Endothelial cell of umbilical vein (primary cell): ENCODE measurements around the gene WDR90. TPM values are rescaled to one million over a fixed set of nuclear protein-coding genes. Genes with fewer than 3 reads are reported as not detected.
A peak's percentile ranks its signal among the peaks of the same experiment; 100 is the strongest.

Source experiments
- BruUV-seq: library from RNA; stranded (reverse); fragments of 400-500 nt; replicated peaks from 2 replicates; lab custom pipeline; 2021; lab: Mats Ljungman, UMichigan
- CTCF ChIA-PET: fragments of 300-600, 350-600 bp; sonication (Branson Sonifier 250); formaldehyde crosslinking; loops from one replicate; lab custom pipeline; 2021; ENCODE audit warnings: antibody characterized with exemption, inconsistent platforms; lab: Charles Lee
- POLR2A ChIA-PET: fragments of 300-600, 350-600 bp; sonication (Branson Sonifier 250); formaldehyde crosslinking; loops from one replicate; lab custom pipeline; 2021; ENCODE audit warnings: antibody characterized with exemption, inconsistent platforms; lab: Charles Lee
- DNase-seq: peaks from one replicate; pipeline ENCODE4 v3.0.0-alpha.2; 2011; ENCODE audit warnings: low read depth, low spot score
- FAIRE-seq: peaks from 2 replicates; lab custom pipeline; 2011; peaks lifted over from hg19 to GRCh38; lab: Jason Lieb, UNC
- H2AFZ ChIP-seq: 2 replicates; pipeline ENCODE4 v1.6.0; 2012; ENCODE audit warnings: low read depth, low read length, control low read depth, inconsistent platforms
- H3K27ac ChIP-seq: 2 replicates; pipeline ENCODE4 v1.5.1; 2011; ENCODE audit warnings: low read depth, mild to moderate bottlenecking, control low read depth, low read length, moderate library complexity; ENCODE audit not compliant: insufficient read depth
- H3K27me3 ChIP-seq, 2 experiments: 2 replicates each; pipeline versions ENCODE4 v1.6.0 to v1.6.1; 2011; ENCODE audit warnings: low read length in 2 of 2, mixed read lengths in 1 of 2; ENCODE audit not compliant: control insufficient read depth in 2 of 2, insufficient read depth in 2 of 2
- H3K36me3 ChIP-seq, 2 experiments: 2 replicates in 1 of 2; 3 replicates in 1 of 2; pipeline ENCODE4 v1.5.1; 2011; ENCODE audit warnings: low read length in 2 of 2, mild to moderate bottlenecking in 1 of 2, moderate library complexity in 1 of 2; ENCODE audit not compliant: control insufficient read depth in 2 of 2, insufficient read depth in 2 of 2; ENCODE audit errors: extremely low read depth in 1 of 2
- H3K4me1 ChIP-seq: 3 replicates; pipeline ENCODE4 v1.5.1; 2011; ENCODE audit warnings: mild to moderate bottlenecking, low read length; ENCODE audit not compliant: control insufficient read depth, insufficient read depth; ENCODE audit errors: extremely low read depth
- H3K4me2 ChIP-seq: 2 replicates; pipeline ENCODE4 v1.6.1; 2011; ENCODE audit warnings: low read length, control low read depth, mixed read lengths; ENCODE audit not compliant: insufficient read depth
- H3K4me3 ChIP-seq, 3 experiments: fragments of 200-600 bp in 1 of 3; sonication (generic), shearing (Covaris generic) in 1 of 3; replicated peaks in 1 of 3; 2 replicates each; pipeline ENCODE4 v1.5.1; 2011 to 2016; ENCODE audit warnings: control low read depth in 3 of 3, low read length in 3 of 3, mild to moderate bottlenecking in 2 of 3, inconsistent platforms in 1 of 3, low read depth in 1 of 3, moderate library complexity in 1 of 3; ENCODE audit not compliant: insufficient read depth in 1 of 3
- H3K79me2 ChIP-seq: 2 replicates; pipeline ENCODE4 v1.6.0; 2012; ENCODE audit warnings: low read length, inconsistent platforms; ENCODE audit not compliant: control insufficient read depth, insufficient read depth
- H3K9ac ChIP-seq: replicated peaks from 2 replicates; pipeline ENCODE3; 2011; ENCODE audit warnings: low read length, control low read depth; ENCODE audit not compliant: insufficient read depth; ENCODE audit errors: extremely low read depth
- H3K9me1 ChIP-seq: replicated peaks from 3 replicates; pipeline ENCODE4 v1.6.0; 2011; ENCODE audit warnings: mild to moderate bottlenecking, low read length; ENCODE audit not compliant: control insufficient read depth, insufficient read depth; ENCODE audit errors: extremely low read depth
- H3K9me3 ChIP-seq: replicated peaks from 2 replicates; pipeline ENCODE4 v1.5.1; 2012; ENCODE audit warnings: low read length, inconsistent platforms; ENCODE audit not compliant: control insufficient read depth, insufficient read depth
- H4K20me1 ChIP-seq: replicated peaks from 2 replicates; pipeline ENCODE3; 2011; ENCODE audit warnings: mild to moderate bottlenecking, low read length; ENCODE audit not compliant: control insufficient read depth, insufficient read depth; ENCODE audit errors: extremely low read depth
- EZH2 ChIP-seq: IDR thresholded peaks from 2 replicates; pipeline ENCODE4 v1.6.1; 2012; ENCODE audit warnings: borderline replicate concordance, low read depth, mild to moderate bottlenecking, moderate library complexity, low read length, inconsistent platforms; ENCODE audit not compliant: severe bottlenecking
- FOS ChIP-seq: IDR thresholded peaks from 2 replicates; pipeline ENCODE4 v1.6.1; 2011; ENCODE audit warnings: mild to moderate bottlenecking, low read length, moderate library complexity, borderline replicate concordance; ENCODE audit not compliant: insufficient read depth
- GATA2 ChIP-seq: IDR thresholded peaks from 2 replicates; pipeline ENCODE4 v1.7.0; 2011; ENCODE audit warnings: low read depth, mild to moderate bottlenecking, moderate library complexity, mixed read lengths, low read length; ENCODE audit not compliant: insufficient read length, insufficient read depth
- JUN ChIP-seq: IDR thresholded peaks from 2 replicates; pipeline ENCODE4 v1.6.1; 2011; ENCODE audit warnings: borderline replicate concordance, low read depth; ENCODE audit not compliant: insufficient read length, insufficient read depth
- MYC ChIP-seq: IDR thresholded peaks from one replicate; pipeline ENCODE4 v1.6.1; 2011; ENCODE audit warnings: mild to moderate bottlenecking, low read depth, low read length
- POLR2A ChIP-seq: IDR thresholded peaks from 2 replicates; pipeline ENCODE4 v1.6.1; 2012; ENCODE audit warnings: low read depth, mild to moderate bottlenecking, control low read depth, low read length
- POLR2AphosphoS5 ChIP-seq: IDR thresholded peaks from 2 replicates; pipeline ENCODE4 v1.6.1; 2012; ENCODE audit warnings: low read depth, mild to moderate bottlenecking, control low read depth, low read length, moderate library complexity; ENCODE audit not compliant: insufficient read depth
- dilution Hi-C: fragments of 300-500 bp; cut with MboI; formaldehyde crosslinking; loops from one replicate; pipeline ENCODE4 v1.15.0; 2019; ENCODE audit warnings: low sequenced_read_pairs; ENCODE audit not compliant: extremely low pct_ligation_motif_present
- intact Hi-C: fragments of 100-400 bp; cut with micrococcal nuclease; formaldehyde crosslinking; loops from one replicate; pipeline ENCODE4 v1.10.0; 2022
- polyA plus RNA-seq, 4 experiments: library from polyadenylated mRNA; depleted of rRNA in 3 of 4; stranded (reverse) in 3 of 4; unstranded in 1 of 4; fragments of >200 nt; gene quantifications; 2 replicates each; pipeline versions ENCODE4 v1.2.1 to v1.2.3, GENCODE V29; 2011 to 2012; ENCODE audit warnings: missing spikeins in 1 of 4
- total RNA-seq: library from RNA; stranded (reverse); gene quantifications from 2 replicates; pipeline ENCODE4 v1.2.3, GENCODE V29; 2021
- TF ChIP-seq, protein P1 (sequence below), 2 donors: IDR thresholded peaks; 1 replicate in 1 of 2; 2 replicates in 1 of 2; pipeline ENCODE4 v1.5.1; 2011; ENCODE audit warnings: low read length in 2 of 2, mild to moderate bottlenecking in 2 of 2, moderate library complexity in 2 of 2, control low read depth in 1 of 2, inconsistent platforms in 1 of 2, low read depth in 1 of 2; ENCODE audit not compliant: insufficient read depth in 1 of 2; ENCODE audit errors: extremely low read depth in 1 of 2
- TF ChIP-seq, protein P2 (sequence below): IDR thresholded peaks from 2 replicates; pipeline ENCODE4 v1.6.1; 2011; ENCODE audit not compliant: insufficient read depth, insufficient read length

Gene WDR90
- total and polyA plus RNA-seq, 2 donors (not counting 3 experiments of a cell fraction or from before 2014, with no cell fraction given): 22.2 to 51.8 TPM

DNA sequence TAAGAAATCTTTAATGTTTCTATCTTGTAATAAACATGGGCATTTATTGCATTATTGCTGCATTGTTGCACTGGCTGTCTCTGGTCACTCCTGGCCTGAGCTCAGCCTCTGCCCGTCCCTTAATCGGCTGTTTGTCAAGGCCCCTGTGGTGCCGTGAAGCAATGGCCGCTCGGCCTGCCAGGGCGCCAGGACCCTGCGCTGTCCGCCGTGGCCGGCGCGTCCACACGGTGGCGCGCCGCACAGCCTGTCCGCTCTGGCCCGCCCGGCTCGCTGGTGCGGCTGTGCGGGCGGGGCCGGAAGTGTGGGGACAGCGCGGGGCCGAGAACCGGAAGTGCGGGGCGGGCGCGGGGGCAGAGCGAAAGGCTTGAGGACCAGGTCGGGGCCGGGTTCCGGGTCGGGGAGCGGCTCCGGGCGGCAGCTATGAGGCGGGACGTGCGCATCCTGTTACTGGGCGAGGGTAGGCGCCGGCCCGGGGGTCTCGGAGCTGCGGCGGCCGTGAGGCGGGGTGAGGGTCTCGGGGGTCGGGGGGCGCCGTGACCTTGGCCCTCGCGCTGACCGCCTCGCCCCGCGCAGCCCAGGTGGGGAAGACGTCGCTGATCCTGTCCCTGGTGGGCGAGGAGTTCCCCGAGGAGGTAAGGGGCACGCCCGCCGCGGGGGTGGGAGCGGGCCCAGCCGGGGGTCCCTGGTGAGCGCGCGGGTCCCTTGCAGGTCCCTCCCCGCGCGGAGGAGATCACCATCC lies 18.8 kb downstream of the WDR90 start, which contains the start of gene RHOT2:
RHOT2 (plus strand) TSS at position 353 of the 739 bp plus-strand sequence; CDS start at position 421, 68 bp downstream.
- peak; percentile 79 for FAIRE-seq
- H4K20me1 ChIP-seq: no peaks in the 10 kb centered on the region
- H3K9me3 ChIP-seq: no peaks in the 10 kb centered on the region
- peak within 1 kb of the TSS; percentile 59 for H3K4me2 ChIP-seq
- no TSS peak for BruUV-seq
- peak within 1 kb of the TSS; percentile 81 for H3K9ac ChIP-seq
- TF ChIP-seq GATA2: no peak
- peak; percentile 92 for TF ChIP-seq POLR2AphosphoS5
- TF ChIP-seq EZH2: no peak
- no peak for TF ChIP-seq JUN
- TF ChIP-seq, protein P1, sequence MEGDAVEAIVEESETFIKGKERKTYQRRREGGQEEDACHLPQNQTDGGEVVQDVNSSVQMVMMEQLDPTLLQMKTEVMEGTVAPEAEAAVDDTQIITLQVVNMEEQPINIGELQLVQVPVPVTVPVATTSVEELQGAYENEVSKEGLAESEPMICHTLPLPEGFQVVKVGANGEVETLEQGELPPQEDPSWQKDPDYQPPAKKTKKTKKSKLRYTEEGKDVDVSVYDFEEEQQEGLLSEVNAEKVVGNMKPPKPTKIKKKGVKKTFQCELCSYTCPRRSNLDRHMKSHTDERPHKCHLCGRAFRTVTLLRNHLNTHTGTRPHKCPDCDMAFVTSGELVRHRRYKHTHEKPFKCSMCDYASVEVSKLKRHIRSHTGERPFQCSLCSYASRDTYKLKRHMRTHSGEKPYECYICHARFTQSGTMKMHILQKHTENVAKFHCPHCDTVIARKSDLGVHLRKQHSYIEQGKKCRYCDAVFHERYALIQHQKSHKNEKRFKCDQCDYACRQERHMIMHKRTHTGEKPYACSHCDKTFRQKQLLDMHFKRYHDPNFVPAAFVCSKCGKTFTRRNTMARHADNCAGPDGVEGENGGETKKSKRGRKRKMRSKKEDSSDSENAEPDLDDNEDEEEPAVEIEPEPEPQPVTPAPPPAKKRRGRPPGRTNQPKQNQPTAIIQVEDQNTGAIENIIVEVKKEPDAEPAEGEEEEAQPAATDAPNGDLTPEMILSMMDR (IDR thresholded peaks at IDR 0.05; ENCODE audit: extremely low read depth in 1 of 2, insufficient read depth in 1 of 2, low read depth in 1 of 2, low read length in 2 of 2): peak; percentile 70 to 96
- TF ChIP-seq, protein P2, sequence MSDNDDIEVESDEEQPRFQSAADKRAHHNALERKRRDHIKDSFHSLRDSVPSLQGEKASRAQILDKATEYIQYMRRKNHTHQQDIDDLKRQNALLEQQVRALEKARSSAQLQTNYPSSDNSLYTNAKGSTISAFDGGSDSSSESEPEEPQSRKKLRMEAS: no peak
- TF ChIP-seq MYC: no peak
- TF ChIP-seq POLR2A: peak; percentile 79
- no peak for TF ChIP-seq FOS
- CTCF ChIA-PET: interaction anchor here (0.7 to 1.8 kb wide), 5 partner anchors 8 to 89 kb away, joined by 3 to 6 read pairs (median 4); partner anchors contain the start of gene STUB1
- intact Hi-C loops: loop anchor here (1.0 kb wide), 2 partner anchors 11 to 79 kb away; no protein-coding TSS in a partner anchor
- H3K36me3 ChIP-seq: peaks cover 5 to 29% of the 10 kb centered on the region in 2 experiments
- dilution Hi-C loops: no loop called here
- no peaks in the 10 kb centered on the region for H3K27me3 ChIP-seq
- H2AFZ ChIP-seq: peak within 1 kb of the TSS; percentile 79
- peak within 1 kb of the TSS; percentile 65 to 80 (median 79) for H3K4me3 ChIP-seq
- H3K79me2 ChIP-seq: peaks cover 18% of the 10 kb centered on the region
- no peaks in the 10 kb centered on the region for H3K4me1 ChIP-seq
- peak; percentile 86 for DNase-seq
- no peaks in the 10 kb centered on the region for H3K9me1 ChIP-seq
- POLR2A ChIA-PET: no interaction called here
- H3K27ac ChIP-seq: peak within 1 kb of the TSS; percentile 48
